ENCODE data around the gene SULT4A1. TPM values are rescaled to one million over a fixed set of nuclear protein-coding genes. Genes with fewer than 3 reads are reported as not detected.

The SULT4A1 gene
- total and polyA plus RNA-seq, 2 of the 4 experiments (the other 2 are of a cell fraction): 1.1 to 5.2 TPM

GRCh38 chr22:43827003-43827735, 35.1 kb downstream of the SULT4A1 start (continued):
- TF ChIP-seq RAD21 (IDR thresholded peaks at IDR 0.05; ENCODE audit: low read length): no peak
- no peak for TF ChIP-seq CHD1 (IDR thresholded peaks at IDR 0.05; ENCODE audit: low read depth, low read length)

GRCh38 chr22:43826142-43827002, 35.9 kb downstream of the SULT4A1 start:
- Histone ChIP-seq H2AFZ (replicated peaks; ENCODE audit: low read length, poor library complexity) (peak overlapping the region; percentile 35), H3K79me1 (ENCODE audit: low read depth in 1 of 2, low read length in 2 of 2) (no peaks in the 10 kb centered on the region), H3K27ac (ENCODE audit: insufficient read depth, low read length) (peak overlapping the region; percentile 33; the same call in 1 of the 2 replicates), H3K36me3 (ENCODE audit: control insufficient read depth, insufficient read depth, low read length) (no peaks in the 10 kb centered on the region), H3K27me3 (ENCODE audit: control insufficient read depth, insufficient read depth, low read length) (no peaks in the 10 kb centered on the region), H2BK120ac (ENCODE audit: low read depth, low read length) (0 out of 2 replicates have a peak overlapping the region, but pooled peaks have one; percentile 37), H4K91ac (ENCODE audit: insufficient read depth, low read depth, low read length) (no peak overlapping the region), H2AK5ac (ENCODE audit: low read depth, low read length) (no peak overlapping the region), H3K18ac (ENCODE audit: low read depth, low read length) (peak overlapping the region; percentile 32; the same call in 1 of the 2 replicates), H4K5ac (ENCODE audit: low read depth, low read length) (no peak overlapping the region), H3K4ac (ENCODE audit: low read depth, low read length) (no peak overlapping the region), H2BK20ac (ENCODE audit: low read depth, low read length) (no peak overlapping the region), H3K9me1 (ENCODE audit: insufficient read depth, low read length) (peaks cover 13% of the 10 kb centered on the region), H3K56ac (ENCODE audit: extremely low read depth, insufficient read depth, low read length) (no peak overlapping the region), H3K4me2 (ENCODE audit: low read depth, low read length) (peak overlapping the region; percentile 30), H4K8ac (ENCODE audit: low read depth in 2 of 2, low read length in 2 of 2) (no peak overlapping the region), H2AK9ac (replicated peaks; ENCODE audit: low read depth, low read length, poor library complexity) (no peak overlapping the region), H3K14ac (replicated peaks; ENCODE audit: low read depth, low read length) (0 out of 2 replicates have a peak overlapping the region, but pooled peaks have one; percentile 13), H2BK5ac (ENCODE audit: low read depth, low read length, poor library complexity, severe bottlenecking) (no peak overlapping the region), H3K9ac (ENCODE audit: low read depth, low read length) (no peak overlapping the region), H3K4me3 (ENCODE audit: insufficient read depth, low read depth, low read length) (no peak overlapping the region), H4K20me1 (ENCODE audit: insufficient read depth, low read length) (no peaks in the 10 kb centered on the region; the same call in 1 of the 2 replicates), H3K4me1 (ENCODE audit: control insufficient read depth, insufficient read depth, low read length) (peaks cover 44% of the 10 kb centered on the region), H3K9me3 (ENCODE audit: control insufficient read depth, insufficient read depth, low read length) (no peaks in the 10 kb centered on the region), H2BK15ac (ENCODE audit: low read depth, low read length) (no peak overlapping the region), H3K23ac (ENCODE audit: low read depth, low read length) (no peak overlapping the region)
- POLR2A ChIA-PET (ENCODE audit: unreplicated experiment): no interaction called here
- 31% methylated on average over 2 of the region's 16 CpGs; no CpG with 5 or more reads in 1 of the 2 experiments for WGBS, 2 experiments (ENCODE audit: extremely low coverage in 2 of 2, insufficient read length in 1 of 2)
- in situ Hi-C loops (cut with MboI; ENCODE audit: low sequenced_read_pairs) (no loop called here), dilution Hi-C loops (cut with HindIII; ENCODE audit: low sequenced_read_pairs, unreplicated experiment) (no loop called here), intact Hi-C loops (cut with micrococcal nuclease) (loop anchor here (1.0 kb wide), 1 partner anchor 438 kb away; no protein-coding TSS in a partner anchor)
- peak; percentile 70 for ATAC-seq (ENCODE audit: low read depth)
- CTCF ChIA-PET: interaction anchor here (0.6 to 1.7 kb wide), 11 partner anchors 9 to 639 kb away, joined by 3 to 8 read pairs (median 4); partner anchors contain the start of genes EFCAB6 and TTLL12
- peak; percentile 81 for DNase-seq
- BruUV-seq (replicated peaks): no TSS peak
- no peak for TF ChIP-seq FOS (IDR thresholded peaks at IDR 0.05; ENCODE audit: low read depth, low read length)
- no peak for TF ChIP-seq CHD1 (IDR thresholded peaks at IDR 0.05; ENCODE audit: low read depth, low read length)
- no peak for TF ChIP-seq RFX5 (IDR thresholded peaks at IDR 0.05; ENCODE audit: low read depth, low read length)
- TF ChIP-seq, protein P1, sequence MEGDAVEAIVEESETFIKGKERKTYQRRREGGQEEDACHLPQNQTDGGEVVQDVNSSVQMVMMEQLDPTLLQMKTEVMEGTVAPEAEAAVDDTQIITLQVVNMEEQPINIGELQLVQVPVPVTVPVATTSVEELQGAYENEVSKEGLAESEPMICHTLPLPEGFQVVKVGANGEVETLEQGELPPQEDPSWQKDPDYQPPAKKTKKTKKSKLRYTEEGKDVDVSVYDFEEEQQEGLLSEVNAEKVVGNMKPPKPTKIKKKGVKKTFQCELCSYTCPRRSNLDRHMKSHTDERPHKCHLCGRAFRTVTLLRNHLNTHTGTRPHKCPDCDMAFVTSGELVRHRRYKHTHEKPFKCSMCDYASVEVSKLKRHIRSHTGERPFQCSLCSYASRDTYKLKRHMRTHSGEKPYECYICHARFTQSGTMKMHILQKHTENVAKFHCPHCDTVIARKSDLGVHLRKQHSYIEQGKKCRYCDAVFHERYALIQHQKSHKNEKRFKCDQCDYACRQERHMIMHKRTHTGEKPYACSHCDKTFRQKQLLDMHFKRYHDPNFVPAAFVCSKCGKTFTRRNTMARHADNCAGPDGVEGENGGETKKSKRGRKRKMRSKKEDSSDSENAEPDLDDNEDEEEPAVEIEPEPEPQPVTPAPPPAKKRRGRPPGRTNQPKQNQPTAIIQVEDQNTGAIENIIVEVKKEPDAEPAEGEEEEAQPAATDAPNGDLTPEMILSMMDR (conservative IDR thresholded peaks at IDR 0.05; ENCODE audit: low read depth, low read length): peak; percentile 45
- peak; percentile 56 for TF ChIP-seq RAD21 (IDR thresholded peaks at IDR 0.05; ENCODE audit: low read length)
- TF ChIP-seq MAZ (IDR thresholded peaks at IDR 0.05; ENCODE audit: borderline replicate concordance, low read depth, low read length): peak; percentile 72; the same call in 1 of the 2 replicates
- no peak for TF ChIP-seq CEBPB (IDR thresholded peaks at IDR 0.05; ENCODE audit: low read depth, low read length)
- peak; percentile 95 for TF ChIP-seq MAFK (IDR thresholded peaks at IDR 0.05; ENCODE audit: low read depth, low read length)
- no peak for TF ChIP-seq MXI1 (IDR thresholded peaks at IDR 0.05; ENCODE audit: borderline replicate concordance, low read depth, low read length)
- TF ChIP-seq POLR2A (IDR thresholded peaks at IDR 0.05; ENCODE audit: low read depth, low read length): no peak
- TF ChIP-seq BHLHE40 (IDR thresholded peaks at IDR 0.05; ENCODE audit: low read depth, low read length): no peak
